Naive thymus-derived CD4-positive, alpha-beta T cell (primary cell): ENCODE results near the gene NCKAP1. TPM values are rescaled to one million over a fixed set of nuclear protein-coding genes. Genes with fewer than 3 reads are reported as not detected.
"Not testable (repeated sequence)": the region's sequence is repeated elsewhere in the genome, so short reads cannot be mapped to it uniquely, and the experiment has no call there.

Experiments used
- ATAC-seq: fragments of 150-1000 bp; cut with Tn5 transposase; 2 replicates; pipeline ENCODE4 v1.10.0; 2021; ENCODE audit warnings: mild to moderate bottlenecking, moderate library complexity
- CTCF ChIA-PET: fragments of 350-600 bp; sonication (Branson Sonifier 250); formaldehyde crosslinking; loops from one replicate; lab custom pipeline; 2021; ENCODE audit warnings: antibody characterized with exemption; lab: Charles Lee
- POLR2A ChIA-PET: fragments of 350-600 bp; sonication (Branson Sonifier 250); formaldehyde crosslinking; loops from one replicate; lab custom pipeline; 2021; ENCODE audit warnings: antibody characterized with exemption, inconsistent platforms; lab: Charles Lee
- DNase-seq, 9 donors: peaks; one replicate each; pipeline versions ENCODE4 v3.0.0 to v3.0.0-alpha.2; 2020 to 2022; ENCODE audit warnings: mixed read lengths in 1 of 9
- H3K27ac ChIP-seq: one replicate; pipeline ENCODE4 v1.7.0; 2013; ENCODE audit warnings: mild to moderate bottlenecking, low read depth, low read length, moderate library complexity
- H3K27me3 ChIP-seq, 2 donors: one replicate each; pipeline ENCODE4 v1.7.0; 2013; ENCODE audit warnings: low read length in 2 of 2, mild to moderate bottlenecking in 2 of 2, moderate library complexity in 2 of 2; ENCODE audit not compliant: control insufficient read depth in 2 of 2, insufficient read depth in 2 of 2
- H3K36me3 ChIP-seq, 3 experiments: 1 replicate in 2 of 3; 2 replicates in 1 of 3; pipeline ENCODE4 v1.7.0; 2013; ENCODE audit warnings: low read length in 3 of 3, mild to moderate bottlenecking in 3 of 3, moderate library complexity in 1 of 3; ENCODE audit not compliant: insufficient read depth in 3 of 3, control insufficient read depth in 2 of 3
- H3K4me1 ChIP-seq, 2 donors: one replicate each; pipeline ENCODE4 v1.7.0; 2013; ENCODE audit warnings: low read length in 2 of 2, mild to moderate bottlenecking in 2 of 2, moderate library complexity in 1 of 2; ENCODE audit not compliant: control insufficient read depth in 2 of 2, insufficient read depth in 2 of 2
- H3K4me3 ChIP-seq: 2 replicates; pipeline ENCODE4 v1.7.0; 2013; ENCODE audit warnings: mild to moderate bottlenecking, low read length
- H3K9me3 ChIP-seq, 3 experiments: 1 replicate in 2 of 3; 2 replicates in 1 of 3; pipeline ENCODE4 v1.7.0; 2013; ENCODE audit warnings: low read length in 3 of 3; ENCODE audit not compliant: control insufficient read depth in 2 of 3
- H3K27ac Mint-ChIP-seq, 9 donors: one replicate each; pipeline ENCODE4 v1.8.0; 2020 to 2022; ENCODE audit warnings: mixed read lengths in 9 of 9, mild to moderate bottlenecking in 8 of 9, moderate library complexity in 5 of 9, inconsistent platforms in 2 of 9
- H3K27me3 Mint-ChIP-seq, 5 donors: one replicate each; pipeline ENCODE4 v1.8.0; 2021 to 2022; ENCODE audit warnings: mixed read lengths in 5 of 5, mild to moderate bottlenecking in 1 of 5
- H3K36me3 Mint-ChIP-seq, 5 donors: one replicate each; pipeline ENCODE4 v1.8.0; 2020 to 2022; ENCODE audit warnings: mixed read lengths in 5 of 5, mild to moderate bottlenecking in 3 of 5, inconsistent platforms in 1 of 5
- H3K4me1 Mint-ChIP-seq, 7 donors: one replicate each; pipeline ENCODE4 v1.8.0; 2020 to 2022; ENCODE audit warnings: mixed read lengths in 7 of 7, mild to moderate bottlenecking in 3 of 7, inconsistent platforms in 1 of 7
- H3K4me3 Mint-ChIP-seq, 10 donors: one replicate each; pipeline ENCODE4 v1.8.0; 2020 to 2022; ENCODE audit warnings: mild to moderate bottlenecking in 10 of 10, mixed read lengths in 10 of 10, moderate library complexity in 6 of 10, inconsistent platforms in 2 of 10
- H3K9me3 Mint-ChIP-seq, 11 donors: one replicate each; pipeline ENCODE4 v1.8.0; 2020 to 2022; ENCODE audit warnings: mixed read lengths in 11 of 11, mild to moderate bottlenecking in 4 of 11, inconsistent platforms in 1 of 11, moderate library complexity in 1 of 11
- intact Hi-C, 2 donors: fragments of 100-400 bp; cut with micrococcal nuclease; formaldehyde crosslinking; loops; one replicate each; pipeline ENCODE4 v1.15.1; 2023
- polyA plus RNA-seq, 2 donors: library from polyadenylated mRNA; unstranded; fragments of 300-500 nt; fragmentation: Illumina TruSeq; gene quantifications; one replicate each; pipeline ENCODE4 v1.2.3, GENCODE V29; 2021
- total RNA-seq, 6 experiments: library from RNA in 5 of 6; stranded (reverse) in 5 of 6; gene quantifications; 1 replicate in 5 of 6; 2 replicates in 1 of 6; pipeline ENCODE4 v1.2.3 and lab custom pipeline; 2021 to 2026

NCKAP1 gene
- total and polyA plus RNA-seq, 7 experiments from 2014 or later, result 0.31 to 4.1 (median 2.6) TPM

GRCh38 chr2:182966356-182966755 is 71.9 kb downstream of the NCKAP1 start:
- H3K27me3 Mint-ChIP-seq, H3K9me3 ChIP-seq, POLR2A ChIA-PET, H3K9me3 Mint-ChIP-seq, H3K27ac ChIP-seq, intact Hi-C loops, DNase-seq, CTCF ChIA-PET, H3K27me3 ChIP-seq, H3K36me3 ChIP-seq, H3K4me3 Mint-ChIP-seq, H3K27ac Mint-ChIP-seq, H3K4me1 Mint-ChIP-seq, H3K4me3 ChIP-seq, H3K4me1 ChIP-seq, ATAC-seq: not testable (repeated sequence)
- H3K36me3 Mint-ChIP-seq, result peaks cover 2 to 41% (median 28%) of the 10 kb centered on the region in 5 donors

GRCh38 chr2:182962641-182963040 is 75.6 kb downstream of the NCKAP1 start:
- Mint-ChIP-seq H3K9me3 (peaks cover 0 to 3% (median 0%) of the 10 kb centered on the region in 11 donors), H3K36me3 (peaks cover 4 to 48% (median 26%) of the 10 kb centered on the region in 5 donors), H3K27ac (no peak overlapping the region), H3K4me1 (no peaks in the 10 kb centered on the region), H3K27me3 (no peaks in the 10 kb centered on the region), H3K4me3 (no peak overlapping the region)
- intact Hi-C loops, result no loop called here
- no peak for ATAC-seq
- no peak for DNase-seq
- H3K27ac ChIP-seq, result no peak overlapping the region
- H3K36me3 ChIP-seq, result no peaks in the 10 kb centered on the region
- POLR2A ChIA-PET, result interaction anchor here (0.6 kb wide), 1 partner anchor 194 kb away, joined by 3 read pairs; no protein-coding TSS in a partner anchor
- CTCF ChIA-PET, result interaction anchor here (0.6 kb wide), 1 partner anchor 967 kb away, joined by 6 read pairs; no protein-coding TSS in a partner anchor
- H3K4me3 ChIP-seq, result no peak overlapping the region
- no peaks in the 10 kb centered on the region for H3K9me3 ChIP-seq
- peaks cover 0 to 3% of the 10 kb centered on the region in 2 donors for H3K27me3 ChIP-seq
- no peaks in the 10 kb centered on the region for H3K4me1 ChIP-seq

- H3K27ac Mint-ChIP-seq, H3K27me3 Mint-ChIP-seq, H3K27me3 ChIP-seq, H3K4me1 Mint-ChIP-seq, H3K9me3 Mint-ChIP-seq, DNase-seq, intact Hi-C loops, H3K9me3 ChIP-seq, H3K27ac ChIP-seq, H3K36me3 ChIP-seq, H3K4me1 ChIP-seq, ATAC-seq, POLR2A ChIA-PET, H3K4me3 Mint-ChIP-seq, H3K4me3 ChIP-seq, CTCF ChIA-PET: not testable (repeated sequence)
- H3K36me3 Mint-ChIP-seq, result peaks cover 4 to 36% (median 23%) of the 10 kb centered on the region in 5 donors
Measured at GRCh38 chr2:182960869-182961268, 77.4 kb downstream of the NCKAP1 start.

DNA sequence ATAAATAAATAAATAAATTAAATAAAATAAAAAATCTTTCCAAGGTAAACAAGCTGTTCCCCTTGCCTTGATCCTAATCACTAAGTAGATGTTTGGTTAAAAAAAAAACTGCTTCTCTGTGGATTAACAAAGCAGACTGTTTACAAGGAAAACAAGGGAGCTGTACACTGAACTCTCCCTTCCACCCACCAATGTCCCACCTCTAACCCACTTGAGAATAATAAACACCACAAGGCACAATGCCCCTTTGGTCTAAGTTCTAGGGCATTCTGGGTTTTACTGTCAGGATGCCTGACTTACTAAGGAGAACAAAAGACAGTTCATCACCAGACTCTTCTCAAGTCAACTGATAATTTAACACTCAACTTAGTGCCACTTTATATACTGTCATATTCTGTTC is 83.5 kb downstream of the NCKAP1 start:
- intact Hi-C loops, result no loop called here
- H3K4me3 Mint-ChIP-seq, result no peak overlapping the region
- DNase-seq (no peak), ATAC-seq (no peak)
- no peaks in the 10 kb centered on the region for H3K9me3 ChIP-seq
- ChIA-PET CTCF (no interaction called here), POLR2A (no interaction called here)
- no peaks in the 10 kb centered on the region for H3K9me3 Mint-ChIP-seq
- no peaks in the 10 kb centered on the region for H3K4me1 ChIP-seq
- H3K27me3 ChIP-seq, result no peaks in the 10 kb centered on the region
- H3K36me3 Mint-ChIP-seq, result peaks cover 0 to 26% (median 11%) of the 10 kb centered on the region in 5 donors
- H3K27ac Mint-ChIP-seq, result no peak overlapping the region
- peaks cover 0 to 36% (median 0%) of the 10 kb centered on the region in 7 donors for H3K4me1 Mint-ChIP-seq
- H3K36me3 ChIP-seq, result no peaks in the 10 kb centered on the region
- H3K27ac ChIP-seq, result no peak overlapping the region
- H3K27me3 Mint-ChIP-seq, result no peaks in the 10 kb centered on the region
- H3K4me3 ChIP-seq, result no peak overlapping the region

GRCh38 chr2:182952741-182953450 is 85.4 kb downstream of the NCKAP1 start:
- DNase-seq (no peak), ATAC-seq (no peak)
- no peaks in the 10 kb centered on the region for H3K36me3 ChIP-seq
- H3K4me1 ChIP-seq, result no peaks in the 10 kb centered on the region
- no peak overlapping the region for H3K27ac Mint-ChIP-seq
- peaks cover 0 to 44% (median 0%) of the 10 kb centered on the region in 7 donors for H3K4me1 Mint-ChIP-seq
- H3K4me3 ChIP-seq, result no peak overlapping the region
- intact Hi-C loops, result no loop called here
- no peaks in the 10 kb centered on the region for H3K9me3 Mint-ChIP-seq
- H3K36me3 Mint-ChIP-seq, result peaks cover 0 to 22% (median 8%) of the 10 kb centered on the region in 5 donors
- peak overlapping the region in 1 of 10 donors; percentile 14 for H3K4me3 Mint-ChIP-seq
- no peaks in the 10 kb centered on the region for H3K9me3 ChIP-seq
- no peak overlapping the region for H3K27ac ChIP-seq
- ChIA-PET CTCF (no interaction called here), POLR2A (no interaction called here)
- H3K27me3 ChIP-seq, result no peaks in the 10 kb centered on the region
- no peaks in the 10 kb centered on the region for H3K27me3 Mint-ChIP-seq

DNA sequence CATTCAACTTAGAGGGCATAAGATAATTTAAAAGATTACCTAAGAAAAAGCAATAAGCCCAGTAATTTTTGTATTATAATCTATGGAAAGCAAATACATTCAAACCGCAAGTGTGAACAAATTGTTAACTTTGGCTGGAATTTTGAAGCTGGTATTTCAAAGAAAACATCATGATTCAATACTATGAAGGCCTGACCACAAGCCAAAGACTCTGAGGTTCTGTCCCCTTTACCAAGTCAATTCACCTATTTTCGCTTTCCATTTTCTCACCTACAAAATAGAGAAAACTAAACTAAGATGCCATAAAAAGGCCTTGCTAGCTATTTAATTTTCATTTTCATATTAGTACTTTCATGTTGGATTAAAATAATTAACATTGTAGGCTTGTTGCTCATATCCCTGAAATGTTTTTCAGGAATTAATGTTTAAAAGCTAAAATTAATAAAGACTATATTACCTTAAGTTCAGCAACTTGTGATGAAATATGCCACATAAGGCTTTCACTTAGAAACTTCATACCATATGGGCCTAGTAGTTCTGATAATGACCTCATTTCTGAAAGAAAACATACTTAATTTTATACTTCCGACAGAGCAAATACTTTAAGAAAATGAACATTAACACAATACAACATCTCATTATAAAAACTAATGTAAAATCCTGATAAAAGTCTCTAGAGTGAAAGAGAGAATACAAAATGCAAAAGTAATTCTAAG is 86.2 kb downstream of the NCKAP1 start:
- H3K36me3 Mint-ChIP-seq, result peaks cover 0 to 18% (median 7%) of the 10 kb centered on the region in 5 donors

More for the DNA sequence above, 86.2 kb downstream of the NCKAP1 start:
- ATAC-seq, result no peak
- Histone ChIP-seq H3K27me3 (no peaks in the 10 kb centered on the region), H3K27ac (no peak overlapping the region), H3K36me3 (no peaks in the 10 kb centered on the region), H3K9me3 (no peaks in the 10 kb centered on the region), H3K4me1 (no peaks in the 10 kb centered on the region), H3K4me3 (no peak overlapping the region)
- Mint-ChIP-seq H3K4me3 (no peak overlapping the region), H3K4me1 (peaks cover 0 to 44% (median 0%) of the 10 kb centered on the region in 7 donors), H3K27ac (peak overlapping the region in 1 of 9 donors; percentile 53), H3K27me3 (no peaks in the 10 kb centered on the region), H3K9me3 (no peaks in the 10 kb centered on the region)
- ChIA-PET POLR2A (no interaction called here), CTCF (no interaction called here)
- intact Hi-C loops, result no loop called here
- DNase-seq, result no peak
